IMR-90 (cell line): ENCODE measurements around the gene ARAP2. TPM values are rescaled to one million over a fixed set of nuclear protein-coding genes. Genes with fewer than 3 reads are reported as not detected.

Experiments used
- ATAC-seq: fragments of 200-7000 bp; cut with Tn5 transposase; 2 replicates; pipeline ENCODE4 v1.9.1; 2020; ENCODE audit warnings: low read depth, mild to moderate bottlenecking, moderate library complexity
- BruUV-seq: library from RNA; stranded (reverse); fragments of 400-500 nt; replicated peaks from 2 replicates; lab custom pipeline; 2021; lab: Mats Ljungman, UMichigan
- CTCF ChIA-PET: fragments of 300-600 bp; formaldehyde crosslinking; extraction: SDS; loops from one replicate; lab custom pipeline; 2021; ENCODE audit warnings: antibody characterized with exemption; lab: Yijun Ruan, JAX
- POLR2A ChIA-PET: fragments of 300-600 bp; sonication (Branson Sonifier 250); formaldehyde crosslinking; loops from one replicate; lab custom pipeline; 2022; ENCODE audit warnings: antibody characterized with exemption; ENCODE audit not compliant: unreplicated experiment; lab: Charles Lee
- DNase-seq: peaks from one replicate; pipeline ENCODE4 v3.0.0; 2013
- H2AFZ ChIP-seq: replicated peaks from 2 replicates; pipeline ENCODE3; 2013; ENCODE audit warnings: low read length, mild to moderate bottlenecking; ENCODE audit not compliant: poor library complexity
- H2AK5ac ChIP-seq: 2 replicates; pipeline ENCODE4 v1.6.1; 2013; ENCODE audit warnings: low read depth, low read length, inconsistent platforms
- H2AK9ac ChIP-seq: replicated peaks from 2 replicates; pipeline ENCODE3; 2013; ENCODE audit warnings: mild to moderate bottlenecking, low read depth, low read length, moderate library complexity; ENCODE audit not compliant: poor library complexity
- H2BK120ac ChIP-seq: 2 replicates; pipeline ENCODE4 v1.6.1; 2013; ENCODE audit warnings: low read depth, low read length, inconsistent platforms
- H2BK15ac ChIP-seq: 3 replicates; pipeline ENCODE4 v1.6.1; 2013; ENCODE audit warnings: low read depth, low read length, inconsistent platforms
- H2BK20ac ChIP-seq: 2 replicates; pipeline ENCODE4 v1.6.1; 2013; ENCODE audit warnings: low read depth, mild to moderate bottlenecking, inconsistent platforms, low read length, moderate library complexity
- H2BK5ac ChIP-seq: 2 replicates; pipeline ENCODE4 v1.6.1; 2013; ENCODE audit warnings: mild to moderate bottlenecking, low read depth, low read length, inconsistent platforms; ENCODE audit not compliant: poor library complexity, severe bottlenecking
- H3K14ac ChIP-seq: replicated peaks from 2 replicates; pipeline ENCODE4 v1.6.1; 2013; ENCODE audit warnings: low read depth, low read length, inconsistent platforms
- H3K18ac ChIP-seq: 2 replicates; pipeline ENCODE4 v1.6.1; 2013; ENCODE audit warnings: low read depth, low read length, control low read depth
- H3K23ac ChIP-seq: 2 replicates; pipeline ENCODE4 v1.6.1; 2013; ENCODE audit warnings: low read depth, low read length, inconsistent platforms
- H3K27ac ChIP-seq: 2 replicates; pipeline ENCODE4 v1.5.1; 2013; ENCODE audit warnings: mild to moderate bottlenecking, control low read depth, low read length; ENCODE audit not compliant: insufficient read depth
- H3K27me3 ChIP-seq: 2 replicates; pipeline ENCODE4 v1.6.1; 2013; ENCODE audit warnings: low read length; ENCODE audit not compliant: control insufficient read depth, insufficient read depth
- H3K36me3 ChIP-seq: 2 replicates; pipeline ENCODE4 v1.6.1; 2013; ENCODE audit warnings: low read length, mixed read lengths; ENCODE audit not compliant: control insufficient read depth, insufficient read depth
- H3K4ac ChIP-seq: 2 replicates; pipeline ENCODE4 v1.6.1; 2013; ENCODE audit warnings: low read depth, low read length, inconsistent platforms
- H3K4me1 ChIP-seq: 2 replicates; pipeline ENCODE4 v1.6.1; 2013; ENCODE audit warnings: low read length, mixed read lengths; ENCODE audit not compliant: control insufficient read depth, insufficient read depth
- H3K4me2 ChIP-seq: 2 replicates; pipeline ENCODE4 v1.6.1; 2013; ENCODE audit warnings: low read depth, mild to moderate bottlenecking, control low read depth, low read length, moderate library complexity
- H3K4me3 ChIP-seq: 2 replicates; pipeline ENCODE4 v1.5.1; 2013; ENCODE audit warnings: low read depth, mild to moderate bottlenecking, control low read depth, low read length, moderate library complexity; ENCODE audit not compliant: insufficient read depth
- H3K56ac ChIP-seq: 2 replicates; pipeline ENCODE4 v1.6.1; 2013; ENCODE audit warnings: low read length, inconsistent platforms; ENCODE audit not compliant: insufficient read depth; ENCODE audit errors: extremely low read depth
- H3K79me1 ChIP-seq, 2 experiments: 2 replicates each; pipeline ENCODE4 v1.6.1; 2013; ENCODE audit warnings: low read length in 2 of 2, inconsistent platforms in 1 of 2, low read depth in 1 of 2
- H3K9ac ChIP-seq: 2 replicates; pipeline ENCODE4 v1.6.1; 2013; ENCODE audit warnings: low read depth, low read length, control low read depth
- H3K9me1 ChIP-seq: 2 replicates; pipeline ENCODE4 v1.6.1; 2013; ENCODE audit warnings: low read length, inconsistent platforms; ENCODE audit not compliant: insufficient read depth
- H3K9me3 ChIP-seq: 2 replicates; pipeline ENCODE4 v1.6.1; 2013; ENCODE audit warnings: low read length; ENCODE audit not compliant: control insufficient read depth, insufficient read depth
- H4K20me1 ChIP-seq: 2 replicates; pipeline ENCODE4 v1.6.1; 2013; ENCODE audit warnings: low read length, inconsistent platforms; ENCODE audit not compliant: insufficient read depth
- H4K5ac ChIP-seq: 2 replicates; pipeline ENCODE4 v1.6.1; 2013; ENCODE audit warnings: mild to moderate bottlenecking, low read depth, low read length, control low read depth
- H4K8ac ChIP-seq, 2 experiments: 2 replicates each; pipeline ENCODE4 v1.6.1; 2013; ENCODE audit warnings: low read depth in 2 of 2, low read length in 2 of 2, control low read depth in 1 of 2, inconsistent platforms in 1 of 2
- H4K91ac ChIP-seq: 2 replicates; pipeline ENCODE4 v1.6.1; 2013; ENCODE audit warnings: low read depth, low read length, inconsistent platforms; ENCODE audit not compliant: insufficient read depth
- CEBPB ChIP-seq: IDR thresholded peaks from 2 replicates; pipeline ENCODE4 v1.6.1; 2012; ENCODE audit warnings: low read depth, low read length, improper control_type of control experiment
- CHD1 ChIP-seq: IDR thresholded peaks from 2 replicates; pipeline ENCODE4 v1.6.1; 2012; ENCODE audit warnings: low read depth, low read length, improper control_type of control experiment
- CTCF ChIP-seq: conservative IDR thresholded peaks from 2 replicates; pipeline ENCODE4 v1.5.1; 2012; ENCODE audit warnings: mild to moderate bottlenecking, low read depth, low read length, improper control_type of control experiment
- ELK1 ChIP-seq: fragments of 150-350 bp; IDR thresholded peaks from 2 replicates; pipeline ENCODE4 v1.6.1; 2016; ENCODE audit warnings: low read depth, mild to moderate bottlenecking, low read length, moderate library complexity, borderline replicate concordance
- FOS ChIP-seq: fragments of 150-350 bp; IDR thresholded peaks from 2 replicates; pipeline ENCODE4 v1.6.1; 2016; ENCODE audit warnings: low read depth, low read length
- MAFK ChIP-seq: IDR thresholded peaks from 2 replicates; pipeline ENCODE4 v1.6.1; 2012; ENCODE audit warnings: low read depth, low read length, improper control_type of control experiment
- MAZ ChIP-seq: IDR thresholded peaks from 2 replicates; pipeline ENCODE4 v1.6.1; 2012; ENCODE audit warnings: low read depth, mild to moderate bottlenecking, low read length, improper control_type of control experiment, moderate library complexity, borderline replicate concordance
- NFE2L2 ChIP-seq: fragments of 150-350 bp; IDR thresholded peaks from 2 replicates; pipeline ENCODE4 v1.6.1; 2016; ENCODE audit warnings: low read depth, mild to moderate bottlenecking, low read length
- POLR2A ChIP-seq: IDR thresholded peaks from 2 replicates; pipeline ENCODE4 v1.6.1; 2012; ENCODE audit warnings: mild to moderate bottlenecking, low read depth, low read length
- RAD21 ChIP-seq: IDR thresholded peaks from 2 replicates; pipeline ENCODE4 v1.6.1; 2012; ENCODE audit warnings: low read length, improper control_type of control experiment
- RCOR1 ChIP-seq: IDR thresholded peaks from 2 replicates; pipeline ENCODE4 v1.6.1; 2012; ENCODE audit warnings: mild to moderate bottlenecking, low read length, improper control_type of control experiment; ENCODE audit not compliant: insufficient replicate concordance
- RFX5 ChIP-seq: IDR thresholded peaks from 2 replicates; pipeline ENCODE4 v1.8.0; 2012; ENCODE audit warnings: low read depth, mild to moderate bottlenecking, low read length, moderate library complexity
- SMC3 ChIP-seq: fragments of 150-350 bp; IDR thresholded peaks from 2 replicates; pipeline ENCODE4 v1.6.1; 2016; ENCODE audit warnings: low read depth, mild to moderate bottlenecking, antibody characterized with exemption, low read length, moderate library complexity
- WGBS, 2 experiments: methylation state at CpG; one replicate each; pipeline versions ENCODE4 v1.1.5 to v1.1.7; 2013; ENCODE audit warnings: missing lambda C conversion rate in 2 of 2; ENCODE audit not compliant: insufficient read length in 1 of 2; ENCODE audit errors: extremely low coverage in 2 of 2; 5-methylcytosine and 5-hydroxymethylcytosine counted together
- dilution Hi-C: fragments of 300-500 bp; cut with HindIII; formaldehyde crosslinking; loops from one replicate; pipeline ENCODE4 v1.14.3; 2018; ENCODE audit warnings: low sequenced_read_pairs; ENCODE audit not compliant: unreplicated experiment
- in situ Hi-C: fragments of 300-500 bp; cut with MboI; formaldehyde crosslinking; loops from 3 replicates; pipeline ENCODE4 v1.14.3; 2019; ENCODE audit warnings: low sequenced_read_pairs, inconsistent platforms, mixed read lengths
- intact Hi-C: fragments of 100-400 bp; cut with micrococcal nuclease; formaldehyde crosslinking; loops from 2 replicates; pipeline ENCODE4 v1.10.0; 2022
- polyA plus RNA-seq, 3 experiments: library from polyadenylated mRNA; depleted of rRNA; stranded (reverse); fragments of >200 nt; gene quantifications; 2 replicates each; pipeline ENCODE4 v1.2.3, GENCODE V29; 2012; ENCODE audit warnings: low replicate concordance in 1 of 3
- total RNA-seq: library from RNA; depleted of rRNA; stranded (reverse); fragments of >200 nt; gene quantifications from 2 replicates; pipeline ENCODE4 v1.2.3, GENCODE V29; 2012

ARAP2 gene
- total and polyA plus RNA-seq, 2 of the 4 experiments (the other 2 are of a cell fraction): 0.32 to 1.8 TPM

- no peak overlapping the region for H3K14ac ChIP-seq
- H2BK15ac ChIP-seq: no peak overlapping the region
- no peaks in the 10 kb centered on the region for H3K4me1 ChIP-seq
- H4K20me1 ChIP-seq: no peaks in the 10 kb centered on the region
- CTCF ChIA-PET: no interaction called here
- H3K9ac ChIP-seq: no peak overlapping the region
- no peak for TF ChIP-seq NFE2L2
- TF ChIP-seq MAFK: no peak
- TF ChIP-seq POLR2A: no peak
- TF ChIP-seq CHD1: no peak
- no peak for TF ChIP-seq MAZ
- no peak for TF ChIP-seq RCOR1
- no peak for TF ChIP-seq FOS
- TF ChIP-seq CTCF: no peak
- no peak for TF ChIP-seq RAD21
- no peak for TF ChIP-seq RFX5
- TF ChIP-seq CEBPB: no peak
- TF ChIP-seq ELK1: no peak
- TF ChIP-seq SMC3: no peak
- no peak overlapping the region for H4K8ac ChIP-seq
- no peaks in the 10 kb centered on the region for H3K36me3 ChIP-seq
- no peak overlapping the region for H3K23ac ChIP-seq
- H4K5ac ChIP-seq: no peak overlapping the region
- ATAC-seq (no peak), DNase-seq (no peak)
- H3K4me2 ChIP-seq: no peak overlapping the region
- H3K79me1 ChIP-seq: no peaks in the 10 kb centered on the region
- H2BK120ac ChIP-seq: no peak overlapping the region
- POLR2A ChIA-PET: no interaction called here
- dilution Hi-C loops (no loop called here), in situ Hi-C loops (no loop called here), intact Hi-C loops (no loop called here)
- no CpG with 5 or more reads among the region's 6 CpGs for WGBS, 2 experiments
- H2AFZ ChIP-seq: no peak overlapping the region
- H3K9me3 ChIP-seq: peaks cover 2% of the 10 kb centered on the region; the same call in 1 of the 2 replicates
- H3K4ac ChIP-seq: no peak overlapping the region
- no peak overlapping the region for H2BK5ac ChIP-seq
- no peak overlapping the region for H2AK5ac ChIP-seq
- H3K56ac ChIP-seq: no peak overlapping the region
- no peak overlapping the region for H3K18ac ChIP-seq
- no peak overlapping the region for H4K91ac ChIP-seq
- H3K27ac ChIP-seq: no peak overlapping the region
- no TSS peak for BruUV-seq
- H3K4me3 ChIP-seq: no peak overlapping the region
- H2BK20ac ChIP-seq: no peak overlapping the region
- no peaks in the 10 kb centered on the region for H3K27me3 ChIP-seq
- H3K9me1 ChIP-seq: no peaks in the 10 kb centered on the region
- no peak overlapping the region for H2AK9ac ChIP-seq
These were observed 217.9 kb downstream of the ARAP2 start for GRCh38 chr4:36026348-36026880.
